ENCODE measurements around the gene KCNT2.

KCNT2 gene

DNA sequence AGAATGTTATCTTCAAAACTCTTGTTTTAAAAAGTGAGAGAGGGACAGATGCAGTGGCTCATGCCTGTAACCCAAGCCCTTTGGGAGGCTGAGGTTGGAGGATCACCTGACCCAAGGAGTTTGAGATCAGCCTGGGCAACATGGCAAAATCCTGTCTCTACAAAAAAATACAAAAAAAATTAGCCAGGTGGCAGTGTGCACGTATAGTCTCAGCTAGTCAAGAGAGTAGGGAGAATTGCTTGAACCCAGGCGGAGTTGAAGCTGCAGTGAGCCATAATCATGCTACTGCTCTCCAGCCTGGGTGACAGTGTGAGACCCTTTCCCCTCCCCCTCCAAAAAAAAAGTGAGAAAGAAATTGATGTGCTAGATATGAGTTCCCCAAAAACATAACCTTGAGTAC, 131.0 kb downstream of the KCNT2 start:
- H3K4me1 ChIP-seq (ENCODE audit: control insufficient read depth, insufficient read depth, low read length): no peaks in the 10 kb centered on the region
- no peak overlapping the region for H3K4me3 ChIP-seq (ENCODE audit: low read depth, low read length)
- POLR2A ChIA-PET: no interaction called here
- TF ChIP-seq ZNF626 (tag by site-specific recombination; IDR thresholded peaks at IDR 0.05): no peak
- TF ChIP-seq ZFP37 (tag by site-specific recombination; IDR thresholded peaks at IDR 0.05): no peak
- TF ChIP-seq ZXDB (tag by site-specific recombination; IDR thresholded peaks at IDR 0.05): no peak
- no peak for TF ChIP-seq ZNF596 (tag by site-specific recombination; IDR thresholded peaks at IDR 0.05)
- TF ChIP-seq, protein P1, sequence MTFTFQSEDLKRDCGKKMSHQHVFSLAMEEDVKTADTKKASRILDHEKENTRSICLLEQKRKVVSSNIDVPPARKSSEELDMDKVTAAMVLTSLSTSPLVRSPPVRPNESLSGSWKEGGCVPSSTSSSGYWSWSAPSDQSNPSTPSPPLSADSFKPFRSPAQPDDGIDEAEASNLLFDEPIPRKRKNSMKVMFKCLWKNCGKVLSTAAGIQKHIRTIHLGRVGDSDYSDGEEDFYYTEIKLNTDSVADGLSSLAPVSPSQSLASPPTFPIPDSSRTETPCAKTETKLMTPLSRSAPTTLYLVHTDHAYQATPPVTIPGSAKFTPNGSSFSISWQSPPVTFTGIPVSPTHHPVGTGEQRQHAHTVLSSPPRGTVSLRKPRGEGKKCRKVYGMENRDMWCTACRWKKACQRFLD (tag by site-specific recombination; IDR thresholded peaks at IDR 0.05): no peak
- TF ChIP-seq HOXD13 (CRISPR knock-in tag; IDR thresholded peaks at IDR 0.05; ENCODE audit: borderline replicate concordance): no peak
- TF ChIP-seq ZNF19 (tag by site-specific recombination; IDR thresholded peaks at IDR 0.05; ENCODE audit: low read depth): no peak
- no peaks in the 10 kb centered on the region for H3K36me3 ChIP-seq (ENCODE audit: control insufficient read depth in 2 of 2, insufficient read depth in 1 of 2, low read length in 2 of 2)
- CTCF ChIA-PET: no interaction called here
- H3K27ac ChIP-seq (ENCODE audit: extremely low read depth, low read depth, low read length): no peak overlapping the region
- no peaks in the 10 kb centered on the region for H3K9me3 ChIP-seq (ENCODE audit: control insufficient read depth, insufficient read depth, low read depth, low read length)

DNA sequence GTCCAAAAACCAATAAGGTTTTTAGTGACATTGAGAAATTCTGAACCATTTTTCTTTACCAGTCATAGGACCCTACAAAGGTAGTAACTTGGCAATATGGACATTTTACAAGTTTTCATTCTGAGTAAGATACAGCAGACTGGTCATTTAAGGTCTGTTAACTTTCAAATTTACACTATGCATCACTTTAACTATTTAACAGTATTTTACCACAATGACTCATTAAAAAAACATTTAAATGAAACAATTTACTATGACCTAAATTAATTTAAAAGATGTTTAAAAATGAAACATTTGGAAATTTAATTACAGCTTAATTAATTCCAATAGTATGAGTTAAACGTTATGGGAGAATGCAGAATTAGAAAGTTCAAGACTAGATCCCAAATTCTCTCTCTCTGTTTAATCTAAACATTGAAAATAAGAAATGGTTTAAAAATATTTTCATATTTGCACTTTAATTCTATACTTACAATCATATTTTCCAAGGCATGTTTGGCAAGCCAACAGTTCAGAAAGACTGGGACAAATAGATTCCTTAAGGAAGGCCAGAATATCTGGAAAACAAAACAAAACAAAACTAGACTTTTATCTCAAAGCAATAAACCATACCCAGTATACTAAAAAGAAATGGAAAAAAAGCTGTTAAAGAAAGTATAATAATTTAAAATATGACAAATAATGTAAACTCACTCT, 140.9 kb downstream of the KCNT2 start:
- no peak overlapping the region for H3K4me3 ChIP-seq (ENCODE audit: low read depth, low read length)
- H3K27ac ChIP-seq (ENCODE audit: extremely low read depth, low read depth, low read length): no peak overlapping the region
- ChIA-PET CTCF (no interaction called here), POLR2A (no interaction called here)
- no peaks in the 10 kb centered on the region for H3K9me3 ChIP-seq (ENCODE audit: control insufficient read depth, insufficient read depth, low read depth, low read length)
- no peaks in the 10 kb centered on the region for H3K36me3 ChIP-seq (ENCODE audit: control insufficient read depth in 2 of 2, insufficient read depth in 1 of 2, low read length in 2 of 2)
- TF ChIP-seq ZNF391 (tag by site-specific recombination; IDR thresholded peaks at IDR 0.05; ENCODE audit: borderline replicate concordance, low read depth): no peak
- TF ChIP-seq MEIS1 (CRISPR knock-in tag; IDR thresholded peaks at IDR 0.05; ENCODE audit: borderline replicate concordance): no peak
- TF ChIP-seq, protein P2, sequence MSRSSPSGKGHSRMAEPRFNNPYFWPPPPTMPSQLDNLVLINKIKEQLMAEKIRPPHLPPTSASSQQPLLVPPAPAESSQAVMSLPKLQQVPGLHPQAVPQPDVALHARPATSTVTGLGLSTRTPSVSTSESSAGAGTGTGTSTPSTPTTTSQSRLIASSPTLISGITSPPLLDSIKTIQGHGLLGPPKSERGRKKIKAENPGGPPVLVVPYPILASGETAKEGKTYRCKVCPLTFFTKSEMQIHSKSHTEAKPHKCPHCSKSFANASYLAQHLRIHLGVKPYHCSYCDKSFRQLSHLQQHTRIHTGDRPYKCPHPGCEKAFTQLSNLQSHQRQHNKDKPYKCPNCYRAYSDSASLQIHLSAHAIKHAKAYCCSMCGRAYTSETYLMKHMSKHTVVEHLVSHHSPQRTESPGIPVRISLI (tag by site-specific recombination; IDR thresholded peaks at IDR 0.05): no peak
- TF ChIP-seq SCRT2 (tag by site-specific recombination; IDR thresholded peaks at IDR 0.05): no peak
- TF ChIP-seq HOXA7 (CRISPR knock-in tag; IDR thresholded peaks at IDR 0.05; ENCODE audit: borderline replicate concordance): no peak
- TF ChIP-seq, protein P1 (tag by site-specific recombination; IDR thresholded peaks at IDR 0.05): no peak
- TF ChIP-seq ZNF23 (tag by site-specific recombination; IDR thresholded peaks at IDR 0.05; ENCODE audit: borderline replicate concordance): no peak
- TF ChIP-seq, protein P3, sequence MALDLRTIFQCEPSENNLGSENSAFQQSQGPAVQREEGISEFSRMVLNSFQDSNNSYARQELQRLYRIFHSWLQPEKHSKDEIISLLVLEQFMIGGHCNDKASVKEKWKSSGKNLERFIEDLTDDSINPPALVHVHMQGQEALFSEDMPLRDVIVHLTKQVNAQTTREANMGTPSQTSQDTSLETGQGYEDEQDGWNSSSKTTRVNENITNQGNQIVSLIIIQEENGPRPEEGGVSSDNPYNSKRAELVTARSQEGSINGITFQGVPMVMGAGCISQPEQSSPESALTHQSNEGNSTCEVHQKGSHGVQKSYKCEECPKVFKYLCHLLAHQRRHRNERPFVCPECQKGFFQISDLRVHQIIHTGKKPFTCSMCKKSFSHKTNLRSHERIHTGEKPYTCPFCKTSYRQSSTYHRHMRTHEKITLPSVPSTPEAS (tag by site-specific recombination; IDR thresholded peaks at IDR 0.05): no peak
- TF ChIP-seq KLF9 (tag by site-specific recombination; IDR thresholded peaks at IDR 0.05; ENCODE audit: low read depth): no peak
- TF ChIP-seq, protein P4, sequence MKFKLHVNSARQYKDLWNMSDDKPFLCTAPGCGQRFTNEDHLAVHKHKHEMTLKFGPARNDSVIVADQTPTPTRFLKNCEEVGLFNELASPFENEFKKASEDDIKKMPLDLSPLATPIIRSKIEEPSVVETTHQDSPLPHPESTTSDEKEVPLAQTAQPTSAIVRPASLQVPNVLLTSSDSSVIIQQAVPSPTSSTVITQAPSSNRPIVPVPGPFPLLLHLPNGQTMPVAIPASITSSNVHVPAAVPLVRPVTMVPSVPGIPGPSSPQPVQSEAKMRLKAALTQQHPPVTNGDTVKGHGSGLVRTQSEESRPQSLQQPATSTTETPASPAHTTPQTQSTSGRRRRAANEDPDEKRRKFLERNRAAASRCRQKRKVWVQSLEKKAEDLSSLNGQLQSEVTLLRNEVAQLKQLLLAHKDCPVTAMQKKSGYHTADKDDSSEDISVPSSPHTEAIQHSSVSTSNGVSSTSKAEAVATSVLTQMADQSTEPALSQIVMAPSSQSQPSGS (tag by site-specific recombination; IDR thresholded peaks at IDR 0.05; ENCODE audit: low read depth): no peak
- TF ChIP-seq ZNF426 (tag by site-specific recombination; IDR thresholded peaks at IDR 0.05): no peak
- no peak for TF ChIP-seq ZNF624 (tag by site-specific recombination; IDR thresholded peaks at IDR 0.05)
- TF ChIP-seq ZNF132 (tag by site-specific recombination; IDR thresholded peaks at IDR 0.05; ENCODE audit: borderline replicate concordance): no peak
- no peaks in the 10 kb centered on the region for H3K4me1 ChIP-seq (ENCODE audit: control insufficient read depth, insufficient read depth, low read length)
